ENCODE measurements around the gene TTC7B.

The TTC7B gene

DNA sequence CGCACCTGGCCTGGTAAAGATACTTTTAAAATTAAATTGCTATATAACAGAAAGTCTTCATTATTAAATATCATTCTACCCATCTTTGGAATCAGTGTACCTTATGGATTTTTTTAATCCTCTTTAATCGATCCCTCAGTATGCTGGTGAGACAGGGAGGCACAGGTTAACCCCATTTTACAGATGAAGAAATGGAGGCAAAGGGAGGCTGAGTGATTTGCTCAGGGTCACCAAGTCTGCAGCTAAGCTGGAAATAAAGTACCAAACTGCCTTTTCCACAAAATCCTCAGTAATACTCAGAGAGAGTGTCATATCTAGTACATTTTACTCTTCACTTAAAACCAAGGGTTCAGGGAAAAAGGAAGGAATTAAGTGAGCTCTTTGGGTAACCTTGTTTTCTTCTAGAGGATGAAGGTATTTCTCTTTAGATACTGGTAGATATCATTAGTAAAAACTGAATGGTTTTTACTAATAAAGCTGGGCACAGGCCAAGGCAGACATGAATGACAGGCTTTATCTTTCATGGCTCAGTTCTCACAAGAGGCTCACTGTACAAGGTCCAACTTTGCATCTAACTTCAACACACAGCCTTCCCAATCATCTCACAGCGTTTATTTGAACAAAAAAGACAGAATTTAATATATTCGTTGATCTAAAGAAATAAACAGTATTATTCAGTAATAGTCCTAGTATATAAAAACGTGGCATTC is 35.3 kb upstream of the TTC7B start:
- DNase-seq (ENCODE audit: low read depth in 2 of 2) = no peak
- TF ChIP-seq, protein P1, sequence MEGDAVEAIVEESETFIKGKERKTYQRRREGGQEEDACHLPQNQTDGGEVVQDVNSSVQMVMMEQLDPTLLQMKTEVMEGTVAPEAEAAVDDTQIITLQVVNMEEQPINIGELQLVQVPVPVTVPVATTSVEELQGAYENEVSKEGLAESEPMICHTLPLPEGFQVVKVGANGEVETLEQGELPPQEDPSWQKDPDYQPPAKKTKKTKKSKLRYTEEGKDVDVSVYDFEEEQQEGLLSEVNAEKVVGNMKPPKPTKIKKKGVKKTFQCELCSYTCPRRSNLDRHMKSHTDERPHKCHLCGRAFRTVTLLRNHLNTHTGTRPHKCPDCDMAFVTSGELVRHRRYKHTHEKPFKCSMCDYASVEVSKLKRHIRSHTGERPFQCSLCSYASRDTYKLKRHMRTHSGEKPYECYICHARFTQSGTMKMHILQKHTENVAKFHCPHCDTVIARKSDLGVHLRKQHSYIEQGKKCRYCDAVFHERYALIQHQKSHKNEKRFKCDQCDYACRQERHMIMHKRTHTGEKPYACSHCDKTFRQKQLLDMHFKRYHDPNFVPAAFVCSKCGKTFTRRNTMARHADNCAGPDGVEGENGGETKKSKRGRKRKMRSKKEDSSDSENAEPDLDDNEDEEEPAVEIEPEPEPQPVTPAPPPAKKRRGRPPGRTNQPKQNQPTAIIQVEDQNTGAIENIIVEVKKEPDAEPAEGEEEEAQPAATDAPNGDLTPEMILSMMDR (IDR thresholded peaks at IDR 0.05; ENCODE audit: low read depth, low read length) = no peak
- no peak overlapping the region for H3K4me3 ChIP-seq (replicated peaks in 1 of 2; ENCODE audit: low read depth in 2 of 2, low read length in 2 of 2)

DNA sequence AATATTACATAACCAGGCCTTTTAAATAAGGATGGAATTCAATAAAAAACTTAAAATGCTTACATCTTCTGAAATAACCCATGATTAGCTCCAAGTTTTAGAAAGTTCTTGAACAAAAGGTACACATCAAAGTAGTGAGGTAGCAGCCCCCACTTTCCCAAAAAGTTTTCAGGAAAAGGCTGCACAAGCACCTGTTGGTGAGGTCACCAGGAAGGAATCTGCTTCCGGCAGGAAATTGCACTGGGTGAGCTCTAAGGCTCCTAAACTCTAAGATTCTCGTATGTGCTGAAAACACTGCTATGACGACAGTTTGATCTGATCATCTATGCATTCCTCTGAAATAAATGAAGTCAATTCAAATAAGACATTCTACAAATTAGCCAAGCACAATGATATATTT is 34.3 kb upstream of the TTC7B start:
- H3K4me3 ChIP-seq (replicated peaks in 1 of 2; ENCODE audit: low read depth in 2 of 2, low read length in 2 of 2) = no peak overlapping the region
- TF ChIP-seq, protein P1 (IDR thresholded peaks at IDR 0.05; ENCODE audit: low read depth, low read length) = no peak
- peak; percentile 58 to 83 for DNase-seq (ENCODE audit: low read depth in 2 of 2)

DNA sequence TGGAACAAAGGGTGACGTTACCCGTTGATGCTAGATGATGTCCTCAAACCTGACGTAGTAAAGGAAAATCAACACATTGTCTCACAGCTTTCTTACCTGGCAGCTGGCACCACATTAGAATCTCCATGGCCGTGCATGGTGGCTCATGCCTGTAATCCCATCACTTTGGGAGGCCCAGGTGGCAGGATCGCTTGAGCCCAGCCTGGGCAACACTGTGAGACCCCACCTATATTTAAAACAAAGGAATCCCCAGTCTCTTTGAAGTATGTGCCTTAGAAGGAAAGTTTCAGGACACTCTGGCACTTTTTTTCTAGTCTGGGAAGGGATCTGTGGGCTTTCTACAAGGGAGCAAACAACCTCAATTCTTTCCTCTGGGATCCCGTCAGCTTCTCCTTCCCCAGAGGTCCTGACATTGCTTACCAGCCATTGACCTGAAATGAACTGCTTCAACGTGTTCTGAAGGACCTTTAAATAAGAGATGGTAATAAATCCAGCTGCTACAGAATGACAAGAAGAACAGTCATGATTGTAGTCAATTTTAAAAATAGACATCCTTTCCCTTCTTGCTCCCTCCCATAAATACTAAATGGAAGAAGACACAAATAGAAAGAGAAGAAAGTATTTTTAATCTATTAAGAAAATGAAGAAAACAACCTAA is 33.7 kb upstream of the TTC7B start:
- TF ChIP-seq, protein P1 (IDR thresholded peaks at IDR 0.05; ENCODE audit: low read depth, low read length) = no peak
- H3K4me3 ChIP-seq (replicated peaks in 1 of 2; ENCODE audit: low read depth in 2 of 2, low read length in 2 of 2) = no peak overlapping the region

DNA sequence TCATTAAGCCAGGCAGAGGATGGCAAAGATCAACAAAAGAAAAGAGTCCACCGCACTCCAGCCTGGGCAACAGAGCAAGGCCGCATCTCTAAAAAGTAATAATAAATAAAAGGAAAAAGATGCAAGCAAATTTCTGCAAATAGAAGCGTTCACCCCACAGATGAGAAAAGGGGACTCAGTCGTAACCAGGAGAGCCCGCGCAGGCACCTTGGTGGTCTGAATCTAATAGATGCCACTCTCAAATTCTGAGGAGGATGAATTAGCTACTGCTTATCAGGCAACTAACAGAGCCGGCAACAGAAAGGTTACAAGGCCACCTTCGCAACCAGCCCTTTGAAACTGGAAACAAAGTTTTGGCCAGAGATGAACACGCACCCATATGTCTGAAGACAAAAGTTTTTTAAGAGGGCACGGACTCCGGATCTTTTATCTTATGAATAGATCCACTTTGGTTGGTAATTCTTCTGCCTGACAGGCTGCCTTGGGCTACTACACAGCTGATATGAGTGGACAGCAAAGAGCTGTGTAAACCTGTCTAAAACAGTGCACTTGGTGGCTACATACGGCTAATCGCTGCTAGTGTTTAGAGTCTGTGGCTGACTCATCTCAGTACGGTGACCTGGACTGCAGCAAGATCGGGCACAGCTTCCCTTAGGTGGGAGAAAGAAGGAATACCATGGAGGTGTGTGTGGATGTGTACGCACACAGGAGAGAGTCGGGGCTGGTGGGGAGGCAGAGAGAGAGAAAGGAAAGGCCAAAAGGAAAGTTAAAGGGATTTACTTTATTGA is 32.9 kb upstream of the TTC7B start:
- no peak for DNase-seq (ENCODE audit: low read depth in 2 of 2)
- TF ChIP-seq, protein P1 (IDR thresholded peaks at IDR 0.05; ENCODE audit: low read depth, low read length) = no peak
- no peak overlapping the region for H3K4me3 ChIP-seq (replicated peaks in 1 of 2; ENCODE audit: low read depth in 2 of 2, low read length in 2 of 2)

More for the DNA sequence above, 33.7 kb upstream of the TTC7B start:
- no peak for DNase-seq (ENCODE audit: low read depth in 2 of 2)

DNA sequence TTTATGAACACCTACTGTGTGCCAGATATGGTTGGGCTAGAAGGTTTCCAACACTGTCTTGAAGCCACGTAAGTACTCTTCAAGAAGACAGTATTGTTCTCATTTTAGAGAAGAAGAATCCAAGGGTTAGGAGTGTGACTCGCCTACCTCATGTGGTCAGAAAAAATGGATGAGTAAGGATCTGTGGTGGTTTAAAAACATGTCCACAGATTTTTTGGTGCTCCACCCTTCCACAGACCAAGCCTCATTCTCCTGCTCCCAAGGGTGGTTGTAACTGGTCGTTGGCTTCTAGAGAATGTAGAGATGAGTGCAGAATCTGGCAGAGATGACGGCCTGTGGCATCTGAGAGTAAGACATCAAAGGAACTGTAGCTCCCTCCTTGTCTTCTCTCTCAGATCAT is 30.3 kb upstream of the TTC7B start:
- DNase-seq (ENCODE audit: low read depth in 2 of 2) = peak in 1 of 2 donors; percentile 80
- TF ChIP-seq, protein P1 (IDR thresholded peaks at IDR 0.05; ENCODE audit: low read depth, low read length) = no peak
- H3K4me3 ChIP-seq (replicated peaks in 1 of 2; ENCODE audit: low read depth in 2 of 2, low read length in 2 of 2) = no peak overlapping the region

DNA sequence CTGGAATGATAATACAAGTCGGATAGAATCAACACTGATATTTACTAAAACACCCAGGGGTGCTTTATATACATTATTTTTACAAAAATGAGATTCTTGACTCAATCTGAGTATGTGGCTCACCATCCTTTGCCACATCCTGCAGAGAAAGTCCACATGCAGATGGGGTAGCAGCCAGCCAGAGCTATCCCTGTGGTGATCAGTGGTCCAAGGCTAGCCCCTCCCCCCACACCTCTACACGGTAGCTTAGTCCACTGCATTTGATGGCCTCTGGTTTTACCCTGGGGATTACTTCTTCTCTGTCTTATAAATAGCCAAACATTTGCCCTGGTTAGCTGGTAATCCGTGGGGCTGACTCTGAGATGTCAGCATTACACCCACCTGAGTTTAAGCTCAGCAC is 28.1 kb upstream of the TTC7B start:
- TF ChIP-seq, protein P1 (IDR thresholded peaks at IDR 0.05; ENCODE audit: low read depth, low read length) = no peak
- no peak overlapping the region for H3K4me3 ChIP-seq (replicated peaks in 1 of 2; ENCODE audit: low read depth in 2 of 2, low read length in 2 of 2)
- DNase-seq (ENCODE audit: low read depth in 2 of 2) = no peak
